Esophagus squamous epithelium (tissue), 5 donors: ENCODE data around the gene ZSCAN26. TPM values are rescaled to one million over a fixed set of nuclear protein-coding genes. Genes with fewer than 3 reads are reported as not detected.

Source experiments
- DNase-seq: peaks from one replicate; lab custom pipeline; 2025; lab: John Stamatoyannopoulos, UW
- H3K27ac ChIP-seq, 4 donors: fragments of 200-600 bp; sonication (generic); one replicate each; pipeline ENCODE4 v1.5.1; 2016 to 2019; ENCODE audit warnings: mild to moderate bottlenecking in 1 of 4
- H3K27me3 ChIP-seq, 4 donors: fragments of 200-600 bp; sonication (generic); 1 replicate in 3 of 4; 2 replicates in 1 of 4; pipeline versions ENCODE4 v1.5.1 to v1.6.0; 2017 to 2021; ENCODE audit warnings: antibody characterized with exemption in 1 of 4
- H3K36me3 ChIP-seq, 3 donors: fragments of 200-600 bp; sonication (generic); one replicate each; pipeline ENCODE4 v1.5.1; 2016 to 2019
- H3K4me1 ChIP-seq, 3 donors: fragments of 200-600 bp; sonication (generic); one replicate each; pipeline ENCODE4 v1.5.1; 2017 to 2019
- H3K4me3 ChIP-seq, 4 donors: fragments of 200-600 bp; sonication (generic); 1 replicate in 3 of 4; 2 replicates in 1 of 4; pipeline ENCODE4 v1.5.1; 2016 to 2019; ENCODE audit warnings: mild to moderate bottlenecking in 2 of 4, moderate library complexity in 1 of 4
- H3K9me3 ChIP-seq, 3 donors: fragments of 200-600 bp; sonication (generic); one replicate each; pipeline ENCODE4 v1.5.1; 2016 to 2019
- POLR2A ChIP-seq, 4 donors: fragments of 450-650 bp; IDR thresholded peaks; one replicate each; pipeline ENCODE4 v1.6.1; 2017; ENCODE audit warnings: antibody characterized with exemption in 4 of 4, mild to moderate bottlenecking in 4 of 4, moderate library complexity in 3 of 4
- WGBS, 2 donors: methylation state at CpG; one replicate each; pipeline ENCODE4 v1.1.5; 2018; 5-methylcytosine and 5-hydroxymethylcytosine counted together
- intact Hi-C: fragments of 100-400 bp; cut with DNase I; formaldehyde crosslinking; loops from one replicate; pipeline ENCODE4 v1.15.0; 2022
- small RNA-seq, 4 donors: library from RNA; depleted of rRNA; stranded (forward); fragments of <200 nt; gene quantifications; one replicate each; pipeline ENCODE3, GENCODE V24; 2016
- total RNA-seq, 4 donors: library from RNA; depleted of rRNA; stranded (reverse); fragments of >200 nt; gene quantifications; one replicate each; pipeline ENCODE4 v1.1.0, GENCODE V29; 2016
- TF ChIP-seq, protein P1 (sequence below), 6 experiments: fragments of 450-650 bp in 4 of 6; fragments of 200-600 bp in 2 of 6; sonication (generic) in 2 of 6; IDR thresholded peaks; one replicate each; pipeline ENCODE4 v1.5.1; 2016 to 2019; ENCODE audit warnings: antibody characterized with exemption in 6 of 6, mild to moderate bottlenecking in 4 of 6, moderate library complexity in 4 of 6
- donor health status: DM: yes; HTN: yes; CAD: no.

The ZSCAN26 gene
- total RNA-seq, 4 donors from 2014 or later, result 2.1 to 17.0 (median 3.4) TPM

- Histone ChIP-seq H3K9me3 (peaks cover 0 to 49% (median 34%) of the 10 kb centered on the region in 3 donors), H3K4me3 (no peak overlapping the region), H3K27ac (no peak overlapping the region), H3K4me1 (no peaks in the 10 kb centered on the region), H3K27me3 (no peaks in the 10 kb centered on the region), H3K36me3 (peaks cover 8 to 60% (median 17%) of the 10 kb centered on the region in 3 donors)
- intact Hi-C loops, result no loop called here
- DNase-seq, result no peak
- 84 to 90% methylated on average over 7 of the region's 7 CpGs for WGBS, 2 donors
- TF ChIP-seq POLR2A (IDR thresholded peaks at IDR 0.05), result no peak
- TF ChIP-seq, protein P1, sequence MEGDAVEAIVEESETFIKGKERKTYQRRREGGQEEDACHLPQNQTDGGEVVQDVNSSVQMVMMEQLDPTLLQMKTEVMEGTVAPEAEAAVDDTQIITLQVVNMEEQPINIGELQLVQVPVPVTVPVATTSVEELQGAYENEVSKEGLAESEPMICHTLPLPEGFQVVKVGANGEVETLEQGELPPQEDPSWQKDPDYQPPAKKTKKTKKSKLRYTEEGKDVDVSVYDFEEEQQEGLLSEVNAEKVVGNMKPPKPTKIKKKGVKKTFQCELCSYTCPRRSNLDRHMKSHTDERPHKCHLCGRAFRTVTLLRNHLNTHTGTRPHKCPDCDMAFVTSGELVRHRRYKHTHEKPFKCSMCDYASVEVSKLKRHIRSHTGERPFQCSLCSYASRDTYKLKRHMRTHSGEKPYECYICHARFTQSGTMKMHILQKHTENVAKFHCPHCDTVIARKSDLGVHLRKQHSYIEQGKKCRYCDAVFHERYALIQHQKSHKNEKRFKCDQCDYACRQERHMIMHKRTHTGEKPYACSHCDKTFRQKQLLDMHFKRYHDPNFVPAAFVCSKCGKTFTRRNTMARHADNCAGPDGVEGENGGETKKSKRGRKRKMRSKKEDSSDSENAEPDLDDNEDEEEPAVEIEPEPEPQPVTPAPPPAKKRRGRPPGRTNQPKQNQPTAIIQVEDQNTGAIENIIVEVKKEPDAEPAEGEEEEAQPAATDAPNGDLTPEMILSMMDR (IDR thresholded peaks at IDR 0.05), result no peak
These were observed 59.5 kb downstream of the ZSCAN26 start for GRCh38 chr6:28326371-28326948.

Small RNAs within 50 kb of the gene (small RNA-seq; reads per million reads assigned to genes)
- gene AL021997.1, result 0 reads per million in 4 donors
- 0 reads per million in 4 donors for gene AL021997.2

Other genes starting within 250 kb of the ZSCAN26 start
- 1 to 10 TPM; 1.7 to 6.9 (median 2.2) TPM for gene ZNF165, start 186.6 kb upstream of the ZSCAN26 start, total RNA-seq
- 1 to 10 TPM; 2.8 to 4.4 (median 3.6) TPM for gene ZSCAN16, start 142.5 kb upstream of the ZSCAN26 start, total RNA-seq
- gene ZKSCAN8, start 125.3 kb upstream of the ZSCAN26 start, total RNA-seq, result 10 to 100 TPM in 1 of 4 donors, 1 to 10 TPM in 3; 2.2 to 17.5 (median 5.9) TPM
- 10 to 100 TPM in 1 of 4 donors, 1 to 10 TPM in 2, under 1 TPM in 1; 0.95 to 11.3 (median 3.4) TPM for gene ZSCAN9, start 41.9 kb upstream of the ZSCAN26 start, total RNA-seq
- gene ZKSCAN4, start 14.9 kb upstream of the ZSCAN26 start, total RNA-seq, result 1 to 10 TPM; 2.4 to 5.3 (median 3.3) TPM
- 1 to 10 TPM in 1 of 4 donors, under 1 TPM in 2, not detected in 1; 0.22 to 1.5 (median 0.70) TPM for gene NKAPL, start 7.8 kb upstream of the ZSCAN26 start, total RNA-seq
- 1 to 10 TPM in 2 of 4 donors, under 1 TPM in 2; 0.61 to 3.1 (median 1.3) TPM for gene PGBD1, start 14.4 kb downstream of the ZSCAN26 start, total RNA-seq
- 10 to 100 TPM; 11.6 to 59.9 (median 19.4) TPM for gene ZSCAN31, start 69.0 kb downstream of the ZSCAN26 start, total RNA-seq
- gene ZKSCAN3, start 82.8 kb downstream of the ZSCAN26 start, total RNA-seq, result 1 to 10 TPM; 1.1 to 2.9 (median 2.1) TPM
- gene ZSCAN12, start 132.6 kb downstream of the ZSCAN26 start, total RNA-seq, result 1 to 10 TPM; 1.3 to 4.0 (median 2.2) TPM
- gene ZSCAN23, start 176.3 kb downstream of the ZSCAN26 start, total RNA-seq, result 1 to 10 TPM in 2 of 4 donors, under 1 TPM in 2; 0.35 to 1.1 (median 0.84) TPM
- gene GPX6, start 248.7 kb downstream of the ZSCAN26 start, total RNA-seq, result not detected